ENCODE measurements around the gene DYNC1I1. TPM values are rescaled to one million over a fixed set of nuclear protein-coding genes. Genes with fewer than 3 reads are reported as not detected.

The DYNC1I1 gene
- total and polyA plus RNA-seq, 8 donors, result 1.6 to 16.0 (median 9.6) TPM

DNA sequence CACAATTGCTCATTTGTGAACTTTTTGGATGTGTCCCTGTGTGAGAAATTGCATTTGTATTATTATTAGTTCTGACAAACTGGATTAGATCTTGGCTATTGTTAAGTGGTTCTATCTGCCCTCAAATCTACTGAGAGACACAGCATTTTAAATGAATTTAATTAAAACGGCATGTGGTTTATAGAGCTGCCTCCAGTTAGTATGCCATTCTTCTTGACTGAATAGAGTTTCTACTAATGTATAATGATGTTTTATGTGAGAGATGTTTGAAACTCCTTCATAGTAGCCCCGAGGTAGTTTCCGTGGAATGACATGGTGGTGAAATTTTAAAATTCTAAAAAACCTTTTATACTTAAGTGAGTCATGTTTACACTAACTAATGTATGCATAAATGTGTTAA lies 110.9 kb downstream of the DYNC1I1 start:
- H3K4me3 ChIP-seq, result no peak overlapping the region
- TF ChIP-seq, protein P1, sequence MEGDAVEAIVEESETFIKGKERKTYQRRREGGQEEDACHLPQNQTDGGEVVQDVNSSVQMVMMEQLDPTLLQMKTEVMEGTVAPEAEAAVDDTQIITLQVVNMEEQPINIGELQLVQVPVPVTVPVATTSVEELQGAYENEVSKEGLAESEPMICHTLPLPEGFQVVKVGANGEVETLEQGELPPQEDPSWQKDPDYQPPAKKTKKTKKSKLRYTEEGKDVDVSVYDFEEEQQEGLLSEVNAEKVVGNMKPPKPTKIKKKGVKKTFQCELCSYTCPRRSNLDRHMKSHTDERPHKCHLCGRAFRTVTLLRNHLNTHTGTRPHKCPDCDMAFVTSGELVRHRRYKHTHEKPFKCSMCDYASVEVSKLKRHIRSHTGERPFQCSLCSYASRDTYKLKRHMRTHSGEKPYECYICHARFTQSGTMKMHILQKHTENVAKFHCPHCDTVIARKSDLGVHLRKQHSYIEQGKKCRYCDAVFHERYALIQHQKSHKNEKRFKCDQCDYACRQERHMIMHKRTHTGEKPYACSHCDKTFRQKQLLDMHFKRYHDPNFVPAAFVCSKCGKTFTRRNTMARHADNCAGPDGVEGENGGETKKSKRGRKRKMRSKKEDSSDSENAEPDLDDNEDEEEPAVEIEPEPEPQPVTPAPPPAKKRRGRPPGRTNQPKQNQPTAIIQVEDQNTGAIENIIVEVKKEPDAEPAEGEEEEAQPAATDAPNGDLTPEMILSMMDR (IDR thresholded peaks at IDR 0.05), result no peak
- DNase-seq, result no peak
- ATAC-seq, result no peak
- intact Hi-C loops (cut with DNase I), result no loop called here
- H3K9me3 ChIP-seq, result no peaks in the 10 kb centered on the region
- no peaks in the 10 kb centered on the region for H3K36me3 ChIP-seq
- H3K27me3 ChIP-seq, result no peaks in the 10 kb centered on the region
- no peaks in the 10 kb centered on the region for H3K4me1 ChIP-seq
- no peak overlapping the region for H3K27ac ChIP-seq

DNA sequence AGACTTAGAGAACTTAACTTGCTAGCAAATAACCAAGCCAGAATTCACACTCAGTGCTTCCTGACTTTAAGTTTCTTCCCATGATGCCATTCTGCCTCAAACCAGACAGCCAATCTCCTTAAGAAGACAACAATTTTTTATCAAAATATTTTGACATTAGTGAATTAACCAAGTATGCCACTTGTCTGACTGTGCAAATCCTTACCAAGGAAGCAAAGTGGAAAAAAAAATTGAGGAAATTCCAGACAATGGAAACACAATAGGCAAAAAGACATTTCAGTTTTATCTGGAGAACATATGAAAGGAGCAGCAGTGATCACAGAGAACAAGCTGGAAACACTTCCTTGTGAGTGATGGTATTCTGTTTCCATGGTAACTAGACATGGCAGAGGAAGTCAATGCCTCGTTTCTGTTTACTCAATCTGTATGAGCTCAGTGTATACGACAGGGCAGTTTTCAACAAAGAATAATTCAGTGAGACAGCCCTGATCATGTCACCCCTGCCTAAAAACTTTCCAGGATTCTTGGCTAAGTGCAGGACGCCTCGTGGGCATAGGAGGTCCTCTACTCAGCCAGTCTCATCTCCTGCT lies 114.2 kb downstream of the DYNC1I1 start:
- H3K4me3 ChIP-seq, result no peak overlapping the region
- no peak overlapping the region for H3K27ac ChIP-seq
- H3K36me3 ChIP-seq, result no peaks in the 10 kb centered on the region
- TF ChIP-seq, protein P1 (IDR thresholded peaks at IDR 0.05), result no peak
- H3K4me1 ChIP-seq, result no peaks in the 10 kb centered on the region
- intact Hi-C loops (cut with DNase I), result no loop called here
- peak in 2 of 4 donors; percentile 24 to 44 for DNase-seq
- peak; percentile 39 for ATAC-seq
- H3K27me3 ChIP-seq, result no peaks in the 10 kb centered on the region
- no peaks in the 10 kb centered on the region for H3K9me3 ChIP-seq

DNA sequence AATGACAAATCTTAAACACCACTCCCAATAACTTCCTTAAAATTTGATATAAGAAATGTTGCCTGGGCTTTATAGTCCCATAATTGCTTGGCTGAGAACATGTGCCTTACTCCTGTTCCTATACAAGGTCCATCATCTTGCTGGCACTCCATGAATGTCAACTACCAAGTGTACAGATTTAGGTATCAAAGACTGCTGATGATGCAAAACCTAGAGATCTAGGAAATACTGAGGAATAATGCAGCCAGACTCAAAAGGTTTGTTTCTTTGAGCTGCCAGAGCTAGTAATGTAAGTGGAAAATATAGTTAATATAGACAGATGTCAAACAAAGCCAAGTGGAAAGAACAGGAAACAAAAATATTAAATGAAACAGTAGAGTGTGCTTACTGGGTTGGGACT lies 121.1 kb downstream of the DYNC1I1 start:
- no peak overlapping the region for H3K4me3 ChIP-seq
- H3K36me3 ChIP-seq, result no peaks in the 10 kb centered on the region
- no peaks in the 10 kb centered on the region for H3K27me3 ChIP-seq
- TF ChIP-seq, protein P1 (IDR thresholded peaks at IDR 0.05), result no peak
- ATAC-seq, result no peak
- no peak for DNase-seq
- intact Hi-C loops (cut with DNase I), result no loop called here
- no peaks in the 10 kb centered on the region for H3K9me3 ChIP-seq
- H3K27ac ChIP-seq, result no peak overlapping the region
- H3K4me1 ChIP-seq, result no peaks in the 10 kb centered on the region

DNA sequence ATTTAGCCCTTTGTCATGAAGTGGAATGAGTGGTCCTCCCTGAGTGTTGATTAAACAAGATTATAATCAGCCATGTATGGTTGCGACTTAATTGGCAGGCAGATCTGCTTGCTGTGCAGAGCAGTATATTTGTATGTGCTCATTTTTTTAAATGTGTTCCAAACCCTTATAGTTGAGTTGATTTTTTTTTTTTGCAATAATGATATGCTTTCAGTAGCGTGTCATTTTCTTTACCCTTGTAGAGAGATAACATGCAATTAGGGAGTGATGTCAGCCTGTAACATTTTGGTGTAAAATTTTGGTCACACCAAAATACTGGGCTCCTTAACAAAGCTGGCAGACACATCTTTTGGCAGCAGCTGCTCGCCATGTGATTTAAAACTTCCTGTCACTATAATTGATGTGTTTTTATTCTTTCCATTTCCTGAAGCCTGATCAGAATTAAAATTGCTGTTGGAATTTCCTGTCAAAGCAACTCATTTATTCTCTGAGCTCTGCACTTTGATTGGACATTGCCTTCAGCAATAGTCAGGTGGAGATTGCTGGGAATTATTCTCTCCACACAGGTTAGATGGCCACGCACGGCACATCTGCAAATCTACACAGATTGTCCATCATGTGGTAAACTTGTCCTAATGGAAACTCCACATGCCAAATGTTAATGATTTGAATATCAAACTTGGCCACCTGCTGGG lies 125.3 kb downstream of the DYNC1I1 start:
- intact Hi-C loops (cut with DNase I), result no loop called here
- ATAC-seq, result no peak

DNA sequence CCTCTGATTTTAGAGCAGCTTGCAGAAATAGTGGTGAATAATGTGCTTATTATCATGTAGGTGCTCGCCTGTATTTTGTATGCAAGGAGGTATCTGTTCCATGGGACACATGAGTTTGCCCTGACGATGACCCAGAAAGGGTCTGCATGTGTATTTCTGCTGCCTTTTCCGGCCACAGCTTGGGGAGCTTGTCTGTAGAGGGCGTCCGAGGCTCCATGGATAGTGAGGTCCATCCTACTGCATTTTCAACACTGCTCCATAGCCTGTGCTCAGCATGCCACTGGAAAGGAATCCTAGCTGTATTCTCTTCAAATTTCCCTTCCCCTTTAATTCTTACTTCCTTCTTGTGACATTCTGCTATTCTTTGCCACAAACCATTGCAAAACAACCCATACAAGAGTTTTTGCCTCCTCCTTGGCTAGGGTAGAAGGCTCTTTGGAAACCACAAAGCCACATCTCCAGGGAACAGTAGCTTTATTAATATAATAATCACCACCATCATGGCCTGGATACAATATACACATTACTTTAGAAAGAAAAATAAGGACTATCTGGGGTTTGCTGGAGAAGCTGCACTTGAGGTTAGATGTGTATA lies 127.7 kb downstream of the DYNC1I1 start:
- H3K4me3 ChIP-seq, result no peak overlapping the region
- DNase-seq (no peak), ATAC-seq (no peak)
- peaks cover 0 to 5% of the 10 kb centered on the region in 2 donors for H3K27me3 ChIP-seq
- H3K27ac ChIP-seq, result no peak overlapping the region
- TF ChIP-seq, protein P1 (IDR thresholded peaks at IDR 0.05), result no peak
- intact Hi-C loops (cut with DNase I), result no loop called here
- H3K36me3 ChIP-seq, result no peaks in the 10 kb centered on the region
- no peaks in the 10 kb centered on the region for H3K4me1 ChIP-seq
- H3K9me3 ChIP-seq, result no peaks in the 10 kb centered on the region

More for the DNA sequence above, 125.3 kb downstream of the DYNC1I1 start:
- Histone ChIP-seq H3K36me3 (no peaks in the 10 kb centered on the region), H3K9me3 (no peaks in the 10 kb centered on the region), H3K4me1 (no peaks in the 10 kb centered on the region), H3K27ac (no peak overlapping the region), H3K4me3 (no peak overlapping the region), H3K27me3 (peaks cover 0 to 5% of the 10 kb centered on the region in 2 donors)
- TF ChIP-seq, protein P1 (IDR thresholded peaks at IDR 0.05), result no peak
- no peak for DNase-seq
